ENCODE data around the gene SHC3. TPM values are rescaled to one million over a fixed set of nuclear protein-coding genes. Genes with fewer than 3 reads are reported as not detected.

Gene SHC3
- total RNA-seq, 1 experiment from 2014 or later, result 1.8 TPM

- H3K4me1 Mint-ChIP-seq, result peaks cover 4 to 11% of the 10 kb centered on the region in 2 experiments
- no CpG with 5 or more reads among the region's 5 CpGs for WGBS (ENCODE audit: extremely low coverage, insufficient read length, low lambda C conversion rate)
- no peaks in the 10 kb centered on the region for H3K4me1 ChIP-seq (ENCODE audit: insufficient read depth, low read length)
Measured at GRCh38 chr9:89195131-89195797, 16.6 kb upstream of the SHC3 start.

More at GRCh38 chr9:89195131-89195797, 16.6 kb upstream of the SHC3 start:
- Histone ChIP-seq H4K20me1 (ENCODE audit: control insufficient read depth, insufficient read depth, insufficient read length) (no peaks in the 10 kb centered on the region), H3K18ac (ENCODE audit: insufficient read length, low read depth, low read length) (no peak overlapping the region), H3K4ac (ENCODE audit: low read depth, low read length) (no peak overlapping the region), H2BK12ac (ENCODE audit: insufficient read length, low read depth, low read length) (no peak overlapping the region), H3K79me2 (ENCODE audit: insufficient read depth, low read length) (no peaks in the 10 kb centered on the region), H4K91ac (ENCODE audit: insufficient read length, low read depth, low read length) (no peak overlapping the region), H3K27me3 (ENCODE audit: insufficient read depth, low read length) (no peaks in the 10 kb centered on the region), H3K23me2 (ENCODE audit: insufficient read length, low read depth, low read length, poor library complexity, severe bottlenecking) (no peaks in the 10 kb centered on the region), H3K23ac (ENCODE audit: insufficient read length, low read depth, low read length) (no peak overlapping the region), H2BK5ac (ENCODE audit: insufficient read length, low read length) (no peak overlapping the region), H2AFZ (ENCODE audit: low read length) (no peak overlapping the region), H3K9ac (ENCODE audit: extremely low read depth, insufficient read length, low read length) (no peak overlapping the region), H3K4me2 (ENCODE audit: insufficient read depth, insufficient read length, low read length) (no peak overlapping the region), H3T11ph (ENCODE audit: low read length) (no peak overlapping the region), H3K14ac (ENCODE audit: insufficient read depth, low read length) (no peak overlapping the region), H2AK5ac (ENCODE audit: insufficient read length, low read length) (no peak overlapping the region), H2BK20ac (ENCODE audit: low read depth, low read length, poor library complexity, severe bottlenecking) (no peak overlapping the region), H3K56ac (ENCODE audit: insufficient read length, low read depth, low read length) (no peak overlapping the region), H4K5ac (ENCODE audit: insufficient read length, low read depth, low read length) (no peak overlapping the region), H3K27ac (ENCODE audit: insufficient read length, low read depth, low read length) (no peak overlapping the region), H4K8ac (replicated peaks; ENCODE audit: insufficient read length, low read depth, low read length) (no peak overlapping the region), H2BK15ac (ENCODE audit: low read depth, low read length) (no peak overlapping the region), H3K9me3 (ENCODE audit: control insufficient read depth, low read depth, low read length) (no peaks in the 10 kb centered on the region), H2BK120ac (ENCODE audit: low read depth, low read length, poor library complexity, severe bottlenecking) (no peak overlapping the region), H3K79me1 (ENCODE audit: insufficient read depth, low read depth, low read length, poor library complexity, severe bottlenecking) (no peaks in the 10 kb centered on the region)
- H3K36me3 Mint-ChIP-seq (ENCODE audit: insufficient read depth in 1 of 3, low read depth in 3 of 3), result peaks cover 0 to 4% (median 2%) of the 10 kb centered on the region in 3 experiments; a peak in 4 of 7 replicates
- DNase-seq, result no peak
- H3K27me3 Mint-ChIP-seq (ENCODE audit: low read depth), result no peaks in the 10 kb centered on the region
- H3K4me3 Mint-ChIP-seq, result no peak overlapping the region
- no peak for TF ChIP-seq CTCF (conservative IDR thresholded peaks at IDR 0.05)
- H3K27ac Mint-ChIP-seq, result no peak overlapping the region
- peaks cover 16 to 21% of the 10 kb centered on the region in 2 experiments for H3K9me3 Mint-ChIP-seq

Data from H9 (cell line).